Thyroid gland (tissue), 4 donors: Measurements from ENCODE around the gene RIBC1. TPM values are rescaled to one million over a fixed set of nuclear protein-coding genes. Genes with fewer than 3 reads are reported as not detected.
A peak's percentile ranks its signal among the peaks of the same experiment; 100 is the strongest.

Experiments
- DNase-seq, 2 donors: peaks; one replicate each; pipeline ENCODE4 v3.0.0-alpha.2; 2019
- H3K27ac ChIP-seq, 3 donors: fragments of 200-600 bp; sonication (generic); 1 replicate in 2 of 3; 2 replicates in 1 of 3; pipeline ENCODE4 v1.5.1; 2016 to 2019; ENCODE audit warnings: mild to moderate bottlenecking in 1 of 3, moderate library complexity in 1 of 3
- H3K27me3 ChIP-seq: fragments of 200-600 bp; sonication (generic); one replicate; pipeline ENCODE4 v1.5.1; 2019
- H3K36me3 ChIP-seq, 2 donors: fragments of 200-600 bp; sonication (generic); one replicate each; pipeline ENCODE4 v1.5.1; 2016 to 2019
- H3K4me1 ChIP-seq, 2 donors: fragments of 200-600 bp; sonication (generic); one replicate each; pipeline ENCODE4 v1.5.1; 2017 to 2019
- H3K4me3 ChIP-seq, 3 donors: fragments of 200-600 bp; sonication (generic); replicated peaks in 1 of 3; 1 replicate in 2 of 3; 2 replicates in 1 of 3; pipeline ENCODE4 v1.5.1; 2016; ENCODE audit warnings: mild to moderate bottlenecking in 1 of 3
- H3K9me3 ChIP-seq: fragments of 200-600 bp; sonication (generic); one replicate; pipeline ENCODE4 v1.5.1; 2017
- POLR2A ChIP-seq, 2 donors: fragments of 450-650 bp; IDR thresholded peaks; one replicate each; pipeline ENCODE4 v1.6.1; 2017; ENCODE audit warnings: antibody characterized with exemption in 2 of 2, mild to moderate bottlenecking in 2 of 2, moderate library complexity in 1 of 2
- WGBS, 2 donors: methylation state at CpG; one replicate each; pipeline ENCODE4 v1.1.5; 2017; 5-methylcytosine and 5-hydroxymethylcytosine counted together
- intact Hi-C: fragments of 100-400 bp; cut with DNase I; formaldehyde crosslinking; loops from one replicate; pipeline ENCODE4 v1.15.1; 2023
- total RNA-seq, 4 donors: library from RNA; depleted of rRNA; stranded (reverse); fragments of >200 nt; gene quantifications; one replicate each; pipeline ENCODE4 v1.2.3, GENCODE V29; 2016
- TF ChIP-seq, protein P1 (sequence below), 6 experiments: fragments of 200-600 bp in 3 of 6; fragments of 450-650 bp in 3 of 6; sonication (generic) in 3 of 6; IDR thresholded peaks; one replicate each; pipeline ENCODE4 v1.5.1; 2016 to 2019; ENCODE audit warnings: antibody characterized with exemption in 6 of 6, mild to moderate bottlenecking in 2 of 6, inconsistent platforms in 1 of 6, moderate library complexity in 1 of 6

RIBC1 gene
- total RNA-seq, 4 donors from 2014 or later = 1.4 to 3.8 (median 3.0) TPM

DNA sequence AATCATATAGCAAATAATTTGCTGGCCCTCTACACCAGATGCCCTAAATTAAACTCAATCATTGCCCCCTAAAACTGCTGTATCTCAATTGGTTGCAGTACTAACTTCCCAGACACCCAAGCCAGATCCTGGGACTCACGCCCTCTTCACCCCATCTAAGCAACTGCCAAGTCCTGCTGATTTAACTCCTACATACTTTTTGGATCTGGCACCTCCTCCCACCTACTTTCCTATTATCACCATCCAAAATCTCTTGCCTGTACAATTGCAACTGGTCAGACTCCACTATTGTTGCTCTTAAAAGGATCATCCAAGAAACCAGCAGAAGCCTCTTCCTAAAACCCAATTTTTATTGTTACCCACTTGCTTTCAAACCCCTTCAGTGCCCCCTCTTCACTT, 16.2 kb downstream of the RIBC1 start:
- no peaks in the 10 kb centered on the region for H3K9me3 ChIP-seq
- TF ChIP-seq, protein P1, sequence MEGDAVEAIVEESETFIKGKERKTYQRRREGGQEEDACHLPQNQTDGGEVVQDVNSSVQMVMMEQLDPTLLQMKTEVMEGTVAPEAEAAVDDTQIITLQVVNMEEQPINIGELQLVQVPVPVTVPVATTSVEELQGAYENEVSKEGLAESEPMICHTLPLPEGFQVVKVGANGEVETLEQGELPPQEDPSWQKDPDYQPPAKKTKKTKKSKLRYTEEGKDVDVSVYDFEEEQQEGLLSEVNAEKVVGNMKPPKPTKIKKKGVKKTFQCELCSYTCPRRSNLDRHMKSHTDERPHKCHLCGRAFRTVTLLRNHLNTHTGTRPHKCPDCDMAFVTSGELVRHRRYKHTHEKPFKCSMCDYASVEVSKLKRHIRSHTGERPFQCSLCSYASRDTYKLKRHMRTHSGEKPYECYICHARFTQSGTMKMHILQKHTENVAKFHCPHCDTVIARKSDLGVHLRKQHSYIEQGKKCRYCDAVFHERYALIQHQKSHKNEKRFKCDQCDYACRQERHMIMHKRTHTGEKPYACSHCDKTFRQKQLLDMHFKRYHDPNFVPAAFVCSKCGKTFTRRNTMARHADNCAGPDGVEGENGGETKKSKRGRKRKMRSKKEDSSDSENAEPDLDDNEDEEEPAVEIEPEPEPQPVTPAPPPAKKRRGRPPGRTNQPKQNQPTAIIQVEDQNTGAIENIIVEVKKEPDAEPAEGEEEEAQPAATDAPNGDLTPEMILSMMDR (IDR thresholded peaks at IDR 0.05) = no peak
- no peak for TF ChIP-seq POLR2A (IDR thresholded peaks at IDR 0.05)
- H3K27me3 ChIP-seq = peaks cover 4% of the 10 kb centered on the region
- no peaks in the 10 kb centered on the region for H3K36me3 ChIP-seq
- H3K27ac ChIP-seq = no peak overlapping the region
- DNase-seq = no peak
- 75 to 79% methylated on average over 1 of the region's 1 CpG for WGBS, 2 donors
- H3K4me3 ChIP-seq = no peak overlapping the region
- intact Hi-C loops = loop anchor here (5.0 kb wide), 1 partner anchor 122 kb away; no protein-coding TSS in a partner anchor
- H3K4me1 ChIP-seq = peaks cover 0 to 4% of the 10 kb centered on the region in 2 donors

DNA sequence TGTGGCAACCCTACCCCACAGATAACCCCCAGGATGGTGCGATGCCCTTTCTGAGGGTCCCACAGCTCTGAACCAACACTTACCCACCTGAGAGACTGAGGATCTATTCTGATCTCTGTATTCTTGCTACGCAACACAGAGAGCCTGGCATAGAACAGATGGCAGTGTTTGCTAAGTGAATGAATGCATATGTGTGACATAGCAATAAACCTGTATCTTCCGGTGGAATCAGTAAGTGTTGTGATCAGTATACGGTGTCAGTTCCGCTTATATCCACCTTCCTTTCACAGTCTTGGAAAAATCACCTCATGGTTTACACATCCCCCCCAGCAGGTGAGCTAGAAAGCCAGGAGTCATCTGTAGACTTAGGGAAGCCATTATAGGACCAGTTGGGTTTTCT, 17.4 kb downstream of the RIBC1 start:
- no peaks in the 10 kb centered on the region for H3K4me1 ChIP-seq
- H3K27me3 ChIP-seq = peaks cover 4% of the 10 kb centered on the region
- H3K4me3 ChIP-seq = no peak overlapping the region
- intact Hi-C loops = no loop called here
- no peaks in the 10 kb centered on the region for H3K9me3 ChIP-seq
- H3K27ac ChIP-seq = no peak overlapping the region
- WGBS, 2 donors = 79 to 86% methylated on average over 5 of the region's 5 CpGs
- DNase-seq = no peak
- no peaks in the 10 kb centered on the region for H3K36me3 ChIP-seq
- TF ChIP-seq, protein P1 (IDR thresholded peaks at IDR 0.05) = no peak
- no peak for TF ChIP-seq POLR2A (IDR thresholded peaks at IDR 0.05)

DNA sequence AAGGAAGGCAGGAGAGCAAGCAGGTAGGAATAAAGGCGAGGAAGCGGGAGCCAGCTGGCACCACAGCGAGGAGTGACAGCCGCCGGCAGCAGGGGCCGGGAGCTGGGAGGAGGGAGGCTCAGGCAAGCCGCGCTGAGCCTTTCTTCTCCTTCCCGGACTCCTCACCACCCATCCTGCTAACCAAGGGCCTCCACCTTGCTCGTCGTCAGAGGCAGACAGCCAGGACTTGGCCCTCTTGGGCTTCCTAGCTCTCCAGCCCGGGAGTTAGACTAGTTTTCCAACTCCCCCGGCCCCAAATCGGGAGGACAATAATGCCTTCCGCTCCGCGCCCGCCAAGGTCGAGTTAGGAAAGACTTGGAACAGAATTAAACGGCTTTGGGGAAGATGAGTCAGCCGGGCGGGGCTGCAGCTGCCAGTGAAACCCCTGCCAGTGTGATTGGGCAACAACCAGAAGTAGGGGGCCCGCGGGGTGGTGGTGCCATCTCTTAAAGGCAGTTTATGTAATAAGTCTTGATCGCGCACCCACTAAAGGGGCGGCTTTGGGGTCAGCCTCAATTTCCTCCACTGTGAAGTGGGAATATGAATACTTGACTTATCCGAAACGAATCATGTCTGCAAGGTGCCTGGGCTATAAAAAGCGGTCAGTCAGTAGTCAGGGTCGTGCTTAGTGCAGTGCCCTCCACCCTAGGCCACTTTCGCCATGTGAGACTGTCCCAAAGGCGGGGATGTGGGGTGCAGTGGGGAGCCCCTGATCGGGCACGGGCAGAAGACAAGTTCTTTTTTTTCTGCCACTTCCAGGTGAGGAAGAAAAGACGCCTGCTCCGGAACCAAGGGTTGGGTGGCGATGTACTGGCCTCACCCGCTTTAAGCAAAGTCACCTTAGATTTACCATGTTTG, 18.2 kb downstream of the RIBC1 start:
- intact Hi-C loops = no loop called here
- H3K4me1 ChIP-seq = no peaks in the 10 kb centered on the region
- H3K9me3 ChIP-seq = no peaks in the 10 kb centered on the region
- TF ChIP-seq POLR2A (IDR thresholded peaks at IDR 0.05) = no peak
- TF ChIP-seq, protein P1 (IDR thresholded peaks at IDR 0.05) = no peak
- 19 to 26% methylated on average over 12 to 22 of the region's 39 CpGs for WGBS, 2 donors
- H3K27ac ChIP-seq = peak overlapping the region in 1 of 3 donors; percentile 53
- H3K27me3 ChIP-seq = peaks cover 4% of the 10 kb centered on the region
- no peaks in the 10 kb centered on the region for H3K36me3 ChIP-seq
- peak overlapping the region in 1 of 3 donors; percentile 16 for H3K4me3 ChIP-seq
- DNase-seq = peak; percentile 17 to 24

DNA sequence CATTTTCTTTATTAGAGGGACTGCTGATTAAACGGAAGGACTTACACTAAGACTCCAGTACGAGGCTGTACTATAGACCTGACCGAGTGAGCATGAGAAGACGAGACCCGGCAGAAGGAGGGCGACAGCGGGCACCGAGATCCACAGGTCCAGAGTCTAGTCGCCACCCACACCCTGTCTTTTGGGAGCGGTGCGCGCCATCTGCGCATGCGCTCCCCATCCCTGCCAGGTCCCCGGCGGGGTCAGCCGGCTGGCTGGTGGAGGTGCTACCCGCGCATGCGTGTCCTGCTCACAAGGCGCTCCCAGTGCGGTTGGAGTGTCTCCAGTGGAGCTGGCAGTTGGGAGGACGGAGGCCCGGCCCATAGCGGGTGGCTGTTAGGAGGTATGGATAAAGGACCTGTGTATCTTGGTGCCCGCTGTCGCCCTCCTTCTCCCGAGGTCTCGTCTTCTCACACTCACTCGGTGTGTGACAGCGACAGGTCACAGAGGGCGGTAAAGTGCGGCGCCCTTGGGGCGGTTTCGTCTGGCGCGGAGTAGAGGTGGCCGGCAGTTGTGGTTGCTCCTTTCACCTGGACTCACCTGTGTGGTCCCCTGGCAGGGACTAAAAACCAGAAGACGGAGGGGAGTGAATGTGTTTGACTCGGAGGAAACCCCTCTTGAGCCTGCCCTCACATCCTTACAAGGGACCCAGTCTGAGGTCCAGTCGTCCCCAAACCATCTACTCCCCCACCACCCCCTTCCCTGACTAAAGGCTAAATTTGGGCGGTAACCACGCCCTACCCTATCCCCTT, 19.1 kb downstream of the RIBC1 start:
- H3K4me1 ChIP-seq = no peaks in the 10 kb centered on the region
- H3K9me3 ChIP-seq = no peaks in the 10 kb centered on the region
- H3K36me3 ChIP-seq = no peaks in the 10 kb centered on the region
- peak; percentile 73 to 77 for DNase-seq
- TF ChIP-seq, protein P1 (IDR thresholded peaks at IDR 0.05) = no peak
- TF ChIP-seq POLR2A (IDR thresholded peaks at IDR 0.05) = peak in 1 of 2 donors; percentile 23
- 0 to 11% methylated on average over 5 to 9 of the region's 44 CpGs for WGBS, 2 donors
- H3K4me3 ChIP-seq = peak overlapping the region in 1 of 3 donors; percentile 16
- intact Hi-C loops = no loop called here
- peaks cover 4% of the 10 kb centered on the region for H3K27me3 ChIP-seq
- no peak overlapping the region for H3K27ac ChIP-seq
